Brain microvascular endothelial cell (primary cell): Measurements from ENCODE around the gene A1BG.

Experiments
- DNase-seq: peaks from one replicate; pipeline ENCODE4 v3.0.0-alpha.2; 2020
- H3K27ac ChIP-seq: fragments of 250-450 bp; sonication (Bioruptor Pico); 2 replicates; pipeline ENCODE4 v1.5.1; 2020; ENCODE audit warnings: mild to moderate bottlenecking, moderate library complexity
- H3K27me3 ChIP-seq: fragments of 250-450 bp; sonication (Bioruptor Pico); replicated peaks from 2 replicates; pipeline ENCODE4 v1.5.1; 2020; ENCODE audit warnings: mild to moderate bottlenecking
- H3K36me3 ChIP-seq: fragments of 250-450 bp; sonication (Bioruptor Pico); replicated peaks from 2 replicates; pipeline ENCODE4 v1.5.1; 2020; ENCODE audit warnings: mild to moderate bottlenecking
- H3K4me3 ChIP-seq: 2 replicates; pipeline ENCODE4 v1.5.1; 2011; ENCODE audit warnings: low read depth, mild to moderate bottlenecking, control low read depth, low read length, moderate library complexity
- CTCF ChIP-seq: IDR thresholded peaks from 2 replicates; pipeline ENCODE4 v1.5.1; 2011; ENCODE audit warnings: low read depth, mild to moderate bottlenecking, moderate library complexity, low read length, control low read depth, inconsistent platforms; ENCODE audit errors: missing control alignments
- in situ Hi-C: cut with HindIII; loops from 2 replicates; pipeline ENCODE4 v1.10.0; 2017; ENCODE audit warnings: low sequenced_read_pairs, low pct_ligation_motif_present

A1BG gene

GRCh38 chr19:58387338-58388174 lies 34.3 kb upstream of the A1BG start:
- H3K27me3 ChIP-seq, result no peaks in the 10 kb centered on the region
- H3K36me3 ChIP-seq, result peaks cover 30% of the 10 kb centered on the region
- H3K4me3 ChIP-seq, result peak overlapping the region; percentile 90
- peak; percentile 3 for TF ChIP-seq CTCF
- in situ Hi-C loops, result no loop called here
- DNase-seq, result no peak
- H3K27ac ChIP-seq, result peak overlapping the region; percentile 91

- H3K36me3 ChIP-seq, result peaks cover 23% of the 10 kb centered on the region
- peak; percentile 97 for DNase-seq
- in situ Hi-C loops, result no loop called here
- H3K4me3 ChIP-seq, result peak within 1 kb of the TSS; percentile 90
- TF ChIP-seq CTCF, result no peak
- H3K27ac ChIP-seq, result peak within 1 kb of the TSS; percentile 91
- no peaks in the 10 kb centered on the region for H3K27me3 ChIP-seq
These were observed 33.5 kb upstream of the A1BG start, which contains the start of gene RPS5 for GRCh38 chr19:58386576-58387337. RPS5 (plus strand) TSS chr19:58387269; CDS start chr19:58388138, 869 bp downstream.

GRCh38 chr19:58385891-58386575 lies 32.7 kb upstream of the A1BG start:
- in situ Hi-C loops, result no loop called here
- no peak for TF ChIP-seq CTCF
- H3K27ac ChIP-seq, result peak overlapping the region; percentile 91
- DNase-seq, result no peak
- peak overlapping the region; percentile 90 for H3K4me3 ChIP-seq
- peaks cover 19% of the 10 kb centered on the region for H3K36me3 ChIP-seq
- no peaks in the 10 kb centered on the region for H3K27me3 ChIP-seq

- Histone ChIP-seq H3K27me3 (no peaks in the 10 kb centered on the region), H3K27ac (no peak overlapping the region), H3K36me3 (peaks cover 14% of the 10 kb centered on the region), H3K4me3 (peak overlapping the region; percentile 90)
- in situ Hi-C loops, result no loop called here
- TF ChIP-seq CTCF, result no peak
- DNase-seq, result no peak
These were observed 32.1 kb upstream of the A1BG start for GRCh38 chr19:58385313-58385890.

GRCh38 chr19:58382997-58383603 lies 29.8 kb upstream of the A1BG start:
- DNase-seq, result no peak
- Histone ChIP-seq H3K27ac (no peak overlapping the region), H3K4me3 (no peak overlapping the region), H3K27me3 (no peaks in the 10 kb centered on the region), H3K36me3 (peaks cover 2% of the 10 kb centered on the region)
- in situ Hi-C loops, result no loop called here
- no peak for TF ChIP-seq CTCF
